D721Med (cell line): Measurements from ENCODE around the gene HIP1.

ENCODE experiments used
- DNase-seq: peaks from one replicate; pipeline ENCODE4 v3.0.0; 2011; ENCODE audit warnings: low spot score; ENCODE audit not compliant: insufficient read length
- FAIRE-seq: peaks from 2 replicates; lab custom pipeline; 2011; peaks lifted over from hg19 to GRCh38; lab: Jason Lieb, UNC
- CTCF ChIP-seq: IDR thresholded peaks from 2 replicates; pipeline ENCODE4 v1.5.1; 2012; ENCODE audit warnings: mild to moderate bottlenecking, control low read depth; ENCODE audit not compliant: insufficient read depth; ENCODE audit errors: missing control alignments

Gene HIP1

GRCh38 chr7:75621124-75621523, 117.6 kb downstream of the HIP1 start:
- no peak for TF ChIP-seq CTCF
- no peak for DNase-seq
- FAIRE-seq: no peak

- TF ChIP-seq CTCF: no peak
- no peak for FAIRE-seq
- DNase-seq: no peak
Measured at GRCh38 chr7:75619636-75620035, 119.1 kb downstream of the HIP1 start.

- DNase-seq (no peak), FAIRE-seq (no peak)
- no peak for TF ChIP-seq CTCF
Measured at GRCh38 chr7:75617634-75618234, 121.0 kb downstream of the HIP1 start.

- no peak for TF ChIP-seq CTCF
- DNase-seq (no peak), FAIRE-seq (no peak)
Measured at GRCh38 chr7:75616421-75617167, 122.1 kb downstream of the HIP1 start.

- TF ChIP-seq CTCF: no peak
- DNase-seq: no peak
- no peak for FAIRE-seq
Measured at GRCh38 chr7:75614401-75614800, 124.3 kb downstream of the HIP1 start.

GRCh38 chr7:75613351-75613750, 125.4 kb downstream of the HIP1 start:
- no peak for TF ChIP-seq CTCF

More at GRCh38 chr7:75613351-75613750, 125.4 kb downstream of the HIP1 start:
- no peak for FAIRE-seq
- no peak for DNase-seq
